Hematopoietic multipotent progenitor cell treated with erythropoietin and hydrocortisone succinate and interleukin-3 and kit ligand, for 15 days (in vitro differentiated cells): ENCODE measurements around the gene FMN2.
"Not testable (repeated sequence)": the region's sequence is repeated elsewhere in the genome, so short reads cannot be mapped to it uniquely, and the experiment has no call there.

ENCODE experiments used
- DNase-seq: peaks from one replicate; pipeline ENCODE4 v3.0.0-alpha.2; 2015; ENCODE audit warnings: low spot score

Gene FMN2

DNA sequence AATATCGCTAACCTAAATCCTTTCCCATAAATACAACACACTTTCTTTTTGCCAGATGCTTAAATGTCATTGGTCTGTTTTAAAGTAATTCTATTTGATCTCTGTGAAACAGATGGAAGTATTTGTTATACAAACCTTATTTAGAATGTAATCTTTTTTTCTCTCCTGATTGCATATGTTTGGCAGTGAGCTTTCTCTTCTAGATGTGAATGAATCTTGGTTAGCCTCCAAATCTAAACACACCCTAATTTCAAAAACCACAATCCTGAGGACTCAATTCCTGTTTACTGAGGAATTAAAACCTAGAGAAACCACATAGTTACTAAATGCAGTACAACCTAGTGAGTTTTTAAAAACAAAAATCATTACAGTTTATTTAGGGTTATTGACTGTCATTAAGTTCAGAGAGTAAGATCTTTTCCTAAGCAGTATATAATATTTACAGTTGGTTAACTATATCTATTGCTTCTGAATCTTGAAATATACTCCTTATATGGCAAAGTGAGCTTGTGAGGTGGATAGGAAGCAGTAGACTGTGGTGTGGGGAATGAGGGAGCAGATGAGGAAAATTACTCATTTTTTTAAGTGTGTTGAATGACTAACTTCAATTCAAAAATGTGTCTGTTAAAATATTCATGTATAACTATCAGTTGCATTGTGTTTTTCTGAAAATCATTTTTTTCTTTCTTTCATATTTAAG lies 218.7 kb downstream of the FMN2 start:
- no peak for DNase-seq

GRCh38 chr1:240312872-240313271 lies 221.2 kb downstream of the FMN2 start:
- DNase-seq: no peak

DNA sequence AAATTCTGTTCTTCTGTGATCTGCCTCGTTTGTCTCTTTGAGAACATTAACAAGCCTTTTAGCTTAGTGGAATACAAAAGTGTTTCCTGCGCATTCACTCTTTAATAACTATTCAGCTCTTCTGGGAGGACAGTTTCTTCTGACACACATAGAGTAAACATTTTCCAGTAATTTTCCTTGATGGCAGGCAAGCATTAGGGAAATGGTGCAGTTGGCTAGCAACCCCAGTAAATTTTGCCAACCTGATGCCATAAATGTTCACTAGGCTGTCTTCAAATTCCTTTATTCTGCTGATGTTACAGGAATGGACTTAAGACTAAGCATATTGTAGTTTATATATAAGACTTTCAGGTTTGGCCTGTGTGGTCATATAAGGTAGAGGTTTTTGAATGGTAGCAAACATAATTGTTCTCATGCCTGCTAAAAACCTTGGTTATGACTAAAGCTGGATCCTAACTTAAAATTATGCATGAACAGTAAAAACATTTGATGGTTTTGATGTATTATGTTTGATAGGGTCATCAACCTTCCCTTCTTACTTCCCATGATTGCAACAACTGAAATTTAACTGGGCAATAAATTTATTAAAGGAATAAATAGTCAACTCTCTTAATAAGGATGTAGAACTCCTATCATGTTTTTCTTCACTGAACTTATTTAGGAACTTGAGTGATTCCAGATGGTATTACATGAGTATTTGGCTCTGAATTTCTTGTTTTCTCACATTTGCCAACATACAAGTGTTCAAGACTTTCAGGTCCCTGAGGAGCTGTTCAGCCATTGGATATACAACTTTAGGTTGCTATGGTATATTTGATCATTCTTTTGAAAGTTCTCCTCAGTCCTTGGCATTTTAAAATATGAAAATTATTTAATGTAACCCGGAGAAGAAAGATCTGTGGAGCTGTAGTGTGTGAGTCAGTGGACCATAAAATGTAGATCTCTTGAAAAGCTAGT lies 223.4 kb downstream of the FMN2 start:
- DNase-seq: no peak

- no peak for DNase-seq
Measured at GRCh38 chr1:240319998-240320397, 228.3 kb downstream of the FMN2 start.

- DNase-seq: no peak
Measured at GRCh38 chr1:240320659-240321058, 229.0 kb downstream of the FMN2 start.

DNA sequence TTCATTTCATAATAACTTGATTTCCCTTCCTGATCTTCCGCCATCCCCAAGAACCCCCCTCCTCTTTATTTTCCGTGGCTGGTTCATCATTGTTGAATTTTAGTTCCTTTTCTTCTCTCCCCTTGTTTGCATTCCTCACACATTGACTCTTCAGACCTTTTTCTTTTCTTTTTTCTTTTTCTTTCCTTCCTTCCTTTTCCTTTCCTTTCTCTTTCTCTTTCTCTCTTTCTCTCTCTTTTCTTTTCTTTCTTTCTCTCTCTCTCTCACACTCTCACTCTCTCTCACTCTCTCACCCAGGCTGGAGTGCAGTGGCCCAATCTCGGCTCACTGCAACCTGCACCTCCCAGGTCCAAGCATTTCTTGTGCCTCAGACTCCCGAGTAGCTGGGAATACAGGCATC lies 231.3 kb downstream of the FMN2 start:
- no peak for DNase-seq

DNA sequence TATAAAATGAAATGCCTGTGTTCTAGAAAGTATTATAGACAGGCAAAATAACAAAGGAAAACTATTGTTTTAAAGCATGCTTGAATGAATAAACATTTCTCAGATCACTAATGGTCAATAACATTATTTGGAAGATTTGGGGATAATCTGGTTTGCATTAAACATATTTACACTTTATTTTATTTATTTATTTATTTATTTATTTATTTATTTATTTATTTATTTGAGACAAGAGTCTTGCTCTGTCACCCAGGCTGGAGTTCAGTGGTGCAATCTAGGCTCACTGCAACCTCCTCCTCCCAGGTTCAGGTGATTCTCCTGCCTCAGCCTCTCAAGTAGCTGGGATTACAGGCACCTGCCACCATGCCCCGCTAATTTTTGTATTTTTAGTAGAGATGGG lies 236.7 kb downstream of the FMN2 start:
- not testable (repeated sequence) for DNase-seq

DNA sequence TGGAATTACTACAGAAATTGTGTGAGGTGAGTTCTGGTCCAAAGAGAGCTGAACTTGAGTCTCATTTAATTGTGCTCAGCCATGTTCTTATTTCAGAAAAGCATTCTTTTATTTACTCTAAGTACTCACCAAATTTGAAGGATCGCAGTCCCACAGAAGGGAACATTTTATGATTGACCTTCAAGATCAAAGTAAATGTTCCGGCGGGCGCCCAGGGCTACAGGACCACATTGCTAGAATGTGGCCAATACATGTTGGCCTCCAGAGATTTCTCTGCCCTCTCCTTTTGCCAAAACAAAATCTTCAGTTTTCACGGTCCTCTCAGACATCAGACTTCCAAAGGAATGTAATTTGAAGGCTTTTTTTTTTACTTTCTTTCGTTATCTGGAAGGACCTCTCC lies 237.8 kb downstream of the FMN2 start:
- no peak for DNase-seq

DNA sequence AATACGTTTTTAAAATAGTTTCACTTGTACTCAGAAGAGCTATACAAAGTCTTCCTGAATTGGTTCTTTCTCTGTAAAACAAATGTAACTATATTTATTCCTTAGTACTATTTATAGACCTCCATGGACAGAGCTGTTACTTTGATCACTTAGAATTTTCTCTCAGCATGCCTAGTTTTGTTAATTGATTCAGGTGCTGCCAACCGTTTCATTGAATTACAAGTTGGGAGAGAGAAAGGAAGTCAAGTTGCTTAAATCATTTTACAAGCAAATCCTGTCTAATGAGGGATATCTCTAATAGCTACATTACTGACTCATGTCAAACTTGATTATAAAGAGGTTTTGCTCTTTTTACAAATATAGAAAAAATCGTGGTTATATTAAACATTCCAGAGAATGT lies 241.0 kb downstream of the FMN2 start:
- no peak for DNase-seq

DNA sequence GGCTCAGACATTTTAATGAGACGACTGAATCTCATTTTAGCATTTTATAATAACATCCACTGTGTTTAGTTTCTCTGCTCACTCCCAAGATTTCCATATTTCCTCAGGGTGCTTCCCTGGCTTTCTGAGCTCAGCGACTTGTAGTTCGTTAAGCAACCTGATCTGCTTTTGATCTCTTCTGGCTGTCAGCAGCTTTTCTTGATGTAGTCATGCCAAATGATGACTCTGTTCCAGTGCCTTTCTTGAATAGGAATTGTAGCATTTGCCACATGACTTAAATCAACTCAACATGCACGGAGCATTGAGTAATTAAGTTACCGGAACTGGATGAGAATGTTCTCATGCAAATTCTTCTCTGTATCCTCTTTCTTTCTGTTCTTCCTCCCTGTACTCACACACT lies 246.1 kb downstream of the FMN2 start:
- no peak for DNase-seq

DNA sequence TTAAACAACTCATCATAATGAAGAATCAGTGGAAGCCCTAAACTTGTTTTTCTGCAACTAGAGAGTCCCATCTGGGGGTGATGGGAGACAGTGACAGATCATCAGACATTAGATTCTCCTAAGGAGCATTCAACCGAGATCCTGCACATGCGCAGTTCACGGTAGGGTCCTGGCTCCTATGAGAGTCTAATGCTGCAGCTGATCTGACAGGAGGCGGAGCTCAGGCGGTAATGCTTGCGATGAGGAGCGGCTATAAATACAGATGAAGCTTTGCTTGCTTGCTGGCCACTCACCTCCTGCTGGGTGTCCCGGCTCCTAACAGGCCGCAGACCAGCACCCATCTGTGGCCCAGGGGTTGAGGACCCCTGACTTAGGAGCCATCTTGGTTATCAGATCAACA lies 247.2 kb downstream of the FMN2 start:
- no peak for DNase-seq

DNA sequence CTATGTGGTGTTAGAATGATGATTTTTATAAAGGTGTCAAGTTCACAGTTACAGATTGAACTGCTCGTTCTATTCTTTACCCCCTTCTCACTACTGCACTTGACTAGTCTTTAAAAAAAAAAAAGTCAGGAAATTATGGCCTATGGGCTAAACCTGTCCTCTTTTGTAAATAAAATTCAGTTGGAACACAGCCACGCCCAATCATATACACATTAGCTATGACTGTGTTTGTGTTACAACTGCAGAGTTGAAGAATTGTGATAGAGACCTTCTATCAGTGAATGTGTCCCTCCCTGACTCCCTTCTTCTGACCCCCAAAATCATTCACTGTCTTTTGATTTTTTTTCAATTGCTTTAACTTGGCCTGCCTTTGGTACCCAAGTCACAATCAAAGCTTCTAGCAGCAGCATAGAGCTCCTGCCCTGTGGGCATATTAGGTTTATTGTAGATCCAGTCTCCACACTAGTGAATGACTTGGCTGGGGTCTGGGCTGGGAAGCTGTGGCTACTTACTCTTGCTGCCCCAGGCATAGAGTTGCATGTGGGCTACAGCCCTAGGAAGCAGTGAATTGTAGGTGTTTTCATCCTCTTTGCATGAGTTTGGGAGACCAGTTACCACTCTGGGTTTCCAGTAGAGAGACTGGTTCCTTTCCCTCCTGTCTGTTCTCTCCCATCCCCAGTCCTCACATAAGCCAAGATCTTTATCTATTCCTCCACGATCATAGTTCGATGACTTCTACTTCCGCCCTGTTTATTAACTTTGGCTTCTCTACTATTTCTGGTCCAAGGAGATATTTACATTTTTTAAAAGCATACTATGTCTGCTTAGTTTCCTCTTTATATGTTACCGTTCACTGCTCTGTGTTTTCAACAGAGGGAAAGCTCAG lies 249.9 kb downstream of the FMN2 start:
- DNase-seq: no peak

- DNase-seq: no peak
Measured at GRCh38 chr1:240342251-240342625, 250.6 kb downstream of the FMN2 start.

GRCh38 chr1:240343045-240343444 lies 251.4 kb downstream of the FMN2 start:
- no peak for DNase-seq

GRCh38 chr1:240343966-240344365 lies 252.3 kb downstream of the FMN2 start:
- DNase-seq: no peak

DNA sequence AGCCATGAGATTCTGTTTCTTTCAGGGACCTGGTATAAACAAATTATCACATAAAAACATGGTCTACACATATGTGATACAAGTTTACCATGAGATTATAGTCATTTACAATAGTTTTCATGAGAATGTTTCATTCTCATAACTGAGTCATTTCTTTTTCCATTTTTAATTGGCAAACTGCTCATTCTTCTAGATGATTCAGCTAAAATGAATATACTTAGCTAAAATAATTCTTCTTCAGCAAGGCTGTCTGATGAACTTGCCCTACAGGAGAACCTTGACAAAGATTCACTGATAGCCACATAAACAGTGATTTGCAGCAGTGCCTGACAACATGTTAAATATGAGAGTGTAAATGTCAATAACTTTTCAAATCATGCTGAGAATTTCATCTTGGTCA lies 253.2 kb downstream of the FMN2 start:
- no peak for DNase-seq

- DNase-seq: no peak
Measured at GRCh38 chr1:240349695-240350094, 258.0 kb downstream of the FMN2 start.

- no peak for DNase-seq
Measured at GRCh38 chr1:240350910-240351331, 259.2 kb downstream of the FMN2 start.

- DNase-seq: no peak
Measured at GRCh38 chr1:240351690-240352089, 260.0 kb downstream of the FMN2 start.

DNA sequence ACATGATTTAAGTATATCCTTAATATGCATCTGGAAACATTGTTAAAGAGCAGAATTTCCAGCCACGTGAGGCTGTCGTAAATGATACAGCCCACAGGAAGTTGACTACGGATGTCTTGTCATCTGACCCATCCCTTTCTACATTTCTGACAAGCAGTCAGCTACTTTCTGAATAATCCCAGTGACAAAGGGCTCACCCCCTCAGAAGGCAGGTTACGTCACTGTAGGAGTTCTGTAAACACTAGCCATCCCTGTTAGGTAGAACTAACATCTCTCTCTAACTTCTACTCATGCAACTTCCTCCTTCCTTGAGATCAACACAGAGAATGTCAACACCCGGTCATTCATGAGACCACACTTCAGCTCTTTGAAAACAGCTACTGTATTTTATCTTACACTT lies 261.1 kb downstream of the FMN2 start:
- no peak for DNase-seq

- no peak for DNase-seq
Measured at GRCh38 chr1:240356568-240356967, 264.9 kb downstream of the FMN2 start.

DNA sequence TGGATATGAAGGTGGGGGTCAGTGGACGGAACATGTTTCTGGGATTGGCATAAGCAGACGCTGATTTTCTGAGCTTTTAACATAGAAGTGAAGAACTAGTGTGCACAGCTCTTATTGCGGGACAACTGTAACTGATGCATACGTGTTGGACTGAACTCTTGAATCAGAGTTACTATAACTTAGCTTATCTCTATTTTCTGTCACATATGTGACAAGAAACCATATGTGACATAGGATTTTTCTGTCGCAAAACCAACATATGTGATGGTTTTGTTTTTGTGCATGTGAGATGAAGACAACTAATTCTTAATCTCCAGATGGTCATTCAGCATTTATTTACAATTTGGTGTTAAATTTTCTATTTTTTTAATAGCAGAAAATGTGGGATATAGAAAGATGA lies 270.4 kb downstream of the FMN2 start:
- no peak for DNase-seq
